Kidney (tissue), 14 donors: ENCODE data around the gene LRRC4C. TPM values are rescaled to one million over a fixed set of nuclear protein-coding genes. Genes with fewer than 3 reads are reported as not detected.

ENCODE experiments used
- DNase-seq, 5 donors: peaks; one replicate each; pipeline ENCODE4 v3.0.0-alpha.2; 2013 to 2020
- FAIRE-seq: peaks from 2 replicates; lab custom pipeline; 2012; peaks lifted over from hg19 to GRCh38; lab: Jason Lieb, UNC
- H3K27ac ChIP-seq, 2 donors: one replicate each; pipeline ENCODE4 v1.7.0; 2013; ENCODE audit warnings: low read depth in 2 of 2, low read length in 2 of 2, inconsistent platforms in 1 of 2
- H3K27me3 ChIP-seq: one replicate; pipeline ENCODE4 v1.7.1; 2013; ENCODE audit warnings: low read length, inconsistent platforms; ENCODE audit not compliant: control insufficient read depth, insufficient read depth
- H3K36me3 ChIP-seq, 3 donors: one replicate each; pipeline versions ENCODE4 v1.7.0 to v1.7.1; 2013; ENCODE audit warnings: low read length in 3 of 3, control low read depth in 1 of 3, inconsistent platforms in 1 of 3; ENCODE audit not compliant: insufficient read depth in 3 of 3, control insufficient read depth in 2 of 3
- H3K4me1 ChIP-seq, 3 donors: one replicate each; pipeline versions ENCODE4 v1.7.0 to v1.7.1; 2013; ENCODE audit warnings: low read length in 3 of 3, inconsistent platforms in 1 of 3, low read depth in 1 of 3; ENCODE audit not compliant: control insufficient read depth in 2 of 3, insufficient read depth in 2 of 3
- H3K4me3 ChIP-seq, 3 donors: one replicate each; pipeline versions ENCODE4 v1.7.0 to v1.8.1; 2013; ENCODE audit warnings: low read length in 3 of 3, control low read depth in 1 of 3, inconsistent platforms in 1 of 3
- H3K9ac ChIP-seq, 3 donors: one replicate each; pipeline versions ENCODE4 v1.7.0 to v1.7.1; 2013; ENCODE audit warnings: low read length in 3 of 3, control low read depth in 1 of 3, inconsistent platforms in 1 of 3
- H3K9me3 ChIP-seq, 3 donors: one replicate each; pipeline versions ENCODE4 v1.7.0 to v1.7.1; 2013; ENCODE audit warnings: low read length in 3 of 3, control low read depth in 1 of 3, inconsistent platforms in 1 of 3; ENCODE audit not compliant: control insufficient read depth in 2 of 3, insufficient read depth in 1 of 3
- CTCF ChIP-seq: IDR thresholded peaks from 3 replicates; pipeline ENCODE4 v1.5.1; 2012; ENCODE audit warnings: mild to moderate bottlenecking, moderate library complexity, borderline replicate concordance; ENCODE audit not compliant: insufficient read depth; ENCODE audit errors: extremely low read depth
- intact Hi-C: fragments of 100-400 bp; cut with DNase I; formaldehyde crosslinking; loops from one replicate; pipeline ENCODE4 v1.11.1; 2022
- polyA plus RNA-seq: library from polyadenylated mRNA; stranded (reverse); fragments of 350-450 nt; fragmentation: Illumina TruSeq; extraction: RNeasy Lipid Tissue Mini Kit (QIAGEN cat#74804); gene quantifications from one replicate; pipeline ENCODE4 v1.2.3, GENCODE V29; 2014; ENCODE audit warnings: low read depth, low replicate concordance; ENCODE audit not compliant: insufficient read depth
- total RNA-seq: library from RNA; stranded (reverse); fragmentation: NEBNext Ultra II Directional; extraction: Animal tissue kit (Norgen Biotek cat#: 25700); gene quantifications from one replicate; pipeline ENCODE4 v1.2.1, GENCODE V29; 2021
- donor health status: control.
- donor health status: control.
- donor health status: control.
- donor health status: control.
- donor health status: control.
- donor health status: DM: yes; HTN: yes; CAD: no.
- donor health status: Normal renal cell carcinoma (clear cell type).

Gene LRRC4C
- total and polyA plus RNA-seq, 2 donors from 2014 or later = 0.26 to 1.6 TPM

GRCh38 chr11:41307296-41308080, 152.0 kb downstream of the LRRC4C start:
- H3K27me3 ChIP-seq = no peaks in the 10 kb centered on the region
- H3K9ac ChIP-seq = no peak overlapping the region
- DNase-seq = no peak
- no peak for FAIRE-seq
- intact Hi-C loops = no loop called here
- H3K9me3 ChIP-seq = no peaks in the 10 kb centered on the region
- H3K4me3 ChIP-seq = no peak overlapping the region
- H3K27ac ChIP-seq = no peak overlapping the region
- no peaks in the 10 kb centered on the region for H3K4me1 ChIP-seq
- H3K36me3 ChIP-seq = no peaks in the 10 kb centered on the region
- no peak for TF ChIP-seq CTCF

- intact Hi-C loops = no loop called here
- no peak for TF ChIP-seq CTCF
- no peak for FAIRE-seq
These were observed 153.0 kb downstream of the LRRC4C start for GRCh38 chr11:41306431-41306830.

GRCh38 chr11:41301023-41301422, 158.4 kb downstream of the LRRC4C start:
- no peaks in the 10 kb centered on the region for H3K9me3 ChIP-seq
- DNase-seq = no peak
- H3K4me1 ChIP-seq = no peaks in the 10 kb centered on the region
- H3K4me3 ChIP-seq = no peak overlapping the region
- no peaks in the 10 kb centered on the region for H3K27me3 ChIP-seq
- intact Hi-C loops = no loop called here
- no peak for FAIRE-seq
- no peak overlapping the region for H3K27ac ChIP-seq
- no peak for TF ChIP-seq CTCF
- H3K9ac ChIP-seq = no peak overlapping the region
- H3K36me3 ChIP-seq = no peaks in the 10 kb centered on the region

More at GRCh38 chr11:41306431-41306830, 153.0 kb downstream of the LRRC4C start:
- Histone ChIP-seq H3K36me3 (no peaks in the 10 kb centered on the region), H3K9ac (no peak overlapping the region), H3K27me3 (no peaks in the 10 kb centered on the region), H3K9me3 (no peaks in the 10 kb centered on the region), H3K27ac (no peak overlapping the region), H3K4me1 (no peaks in the 10 kb centered on the region), H3K4me3 (no peak overlapping the region)
- DNase-seq = no peak
